ENCODE data around the gene PRSS22.

DNA sequence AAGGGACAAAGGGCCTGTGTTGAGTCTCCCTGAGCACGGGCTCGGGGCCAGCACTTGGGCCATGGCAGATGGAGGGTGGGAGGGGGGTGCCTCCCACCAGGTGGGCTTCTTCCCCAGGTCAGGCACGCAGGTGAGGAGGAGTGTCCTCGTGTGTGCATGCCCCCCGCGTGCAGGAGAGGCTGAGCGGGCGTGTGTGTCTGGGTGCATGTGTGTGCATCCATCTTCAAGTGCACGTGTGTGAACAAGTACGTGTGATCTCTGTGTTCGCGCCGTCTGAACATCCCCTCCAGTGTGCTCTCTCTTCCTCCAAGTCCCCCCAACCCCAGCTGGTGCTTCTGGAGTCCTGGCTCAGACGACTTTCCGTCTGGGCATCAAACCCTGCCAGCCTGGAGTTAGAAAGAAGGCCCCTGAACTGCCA lies 30.6 kb downstream of the PRSS22 start:
- TF ChIP-seq, protein P1, sequence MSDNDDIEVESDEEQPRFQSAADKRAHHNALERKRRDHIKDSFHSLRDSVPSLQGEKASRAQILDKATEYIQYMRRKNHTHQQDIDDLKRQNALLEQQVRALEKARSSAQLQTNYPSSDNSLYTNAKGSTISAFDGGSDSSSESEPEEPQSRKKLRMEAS (IDR thresholded peaks at IDR 0.05; ENCODE audit: low read depth), result no peak
- TF ChIP-seq GATA2 (CRISPR knock-in tag; IDR thresholded peaks at IDR 0.05) (no peak), RAD21 (IDR thresholded peaks at IDR 0.05; ENCODE audit: low read length) (no peak), TAF1 (IDR thresholded peaks at IDR 0.05; ENCODE audit: borderline replicate concordance, low read depth, low read length) (no peak), TCF12 (IDR thresholded peaks at IDR 0.05) (no peak), SMC3 (IDR thresholded peaks at IDR 0.05; ENCODE audit: low read depth, low read length) (no peak), POLR2AphosphoS5 (IDR thresholded peaks at IDR 0.05; ENCODE audit: low read depth, low read length) (no peak), MEF2A (IDR thresholded peaks at IDR 0.05; ENCODE audit: borderline replicate concordance, low read depth) (no peak), CHD2 (IDR thresholded peaks at IDR 0.05; ENCODE audit: low read length, partially characterized antibody) (no peak), SIN3A (IDR thresholded peaks at IDR 0.05; ENCODE audit: borderline replicate concordance, low read depth, low read length) (no peak)
- TF ChIP-seq, protein P2, sequence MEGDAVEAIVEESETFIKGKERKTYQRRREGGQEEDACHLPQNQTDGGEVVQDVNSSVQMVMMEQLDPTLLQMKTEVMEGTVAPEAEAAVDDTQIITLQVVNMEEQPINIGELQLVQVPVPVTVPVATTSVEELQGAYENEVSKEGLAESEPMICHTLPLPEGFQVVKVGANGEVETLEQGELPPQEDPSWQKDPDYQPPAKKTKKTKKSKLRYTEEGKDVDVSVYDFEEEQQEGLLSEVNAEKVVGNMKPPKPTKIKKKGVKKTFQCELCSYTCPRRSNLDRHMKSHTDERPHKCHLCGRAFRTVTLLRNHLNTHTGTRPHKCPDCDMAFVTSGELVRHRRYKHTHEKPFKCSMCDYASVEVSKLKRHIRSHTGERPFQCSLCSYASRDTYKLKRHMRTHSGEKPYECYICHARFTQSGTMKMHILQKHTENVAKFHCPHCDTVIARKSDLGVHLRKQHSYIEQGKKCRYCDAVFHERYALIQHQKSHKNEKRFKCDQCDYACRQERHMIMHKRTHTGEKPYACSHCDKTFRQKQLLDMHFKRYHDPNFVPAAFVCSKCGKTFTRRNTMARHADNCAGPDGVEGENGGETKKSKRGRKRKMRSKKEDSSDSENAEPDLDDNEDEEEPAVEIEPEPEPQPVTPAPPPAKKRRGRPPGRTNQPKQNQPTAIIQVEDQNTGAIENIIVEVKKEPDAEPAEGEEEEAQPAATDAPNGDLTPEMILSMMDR (IDR thresholded peaks at IDR 0.05), result no peak
- TF ChIP-seq, protein P3, sequence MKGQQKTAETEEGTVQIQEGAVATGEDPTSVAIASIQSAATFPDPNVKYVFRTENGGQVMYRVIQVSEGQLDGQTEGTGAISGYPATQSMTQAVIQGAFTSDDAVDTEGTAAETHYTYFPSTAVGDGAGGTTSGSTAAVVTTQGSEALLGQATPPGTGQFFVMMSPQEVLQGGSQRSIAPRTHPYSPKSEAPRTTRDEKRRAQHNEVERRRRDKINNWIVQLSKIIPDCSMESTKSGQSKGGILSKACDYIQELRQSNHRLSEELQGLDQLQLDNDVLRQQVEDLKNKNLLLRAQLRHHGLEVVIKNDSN (IDR thresholded peaks at IDR 0.05; ENCODE audit: borderline replicate concordance, low read depth), result no peak
- TF ChIP-seq, protein P4, sequence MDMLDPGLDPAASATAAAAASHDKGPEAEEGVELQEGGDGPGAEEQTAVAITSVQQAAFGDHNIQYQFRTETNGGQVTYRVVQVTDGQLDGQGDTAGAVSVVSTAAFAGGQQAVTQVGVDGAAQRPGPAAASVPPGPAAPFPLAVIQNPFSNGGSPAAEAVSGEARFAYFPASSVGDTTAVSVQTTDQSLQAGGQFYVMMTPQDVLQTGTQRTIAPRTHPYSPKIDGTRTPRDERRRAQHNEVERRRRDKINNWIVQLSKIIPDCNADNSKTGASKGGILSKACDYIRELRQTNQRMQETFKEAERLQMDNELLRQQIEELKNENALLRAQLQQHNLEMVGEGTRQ (IDR thresholded peaks at IDR 0.05; ENCODE audit: borderline replicate concordance, low read depth, low read length), result no peak

Measured in SK-N-SH (cell line).